ENCODE measurements around the gene ATP5F1E.

Gene ATP5F1E

GRCh38 chr20:59032023-59032712, at the start of gene ATP5F1E:
TSS of gene ATP5F1E (minus strand) at chr20:59032335. CDS start at chr20:59032251, 84 bp downstream.
- peak; percentile 98 for DNase-seq (ENCODE audit: low spot score)

GRCh38 chr20:59081036-59081435, 48.9 kb upstream of the ATP5F1E start:
- DNase-seq (ENCODE audit: low spot score) = no peak

GRCh38 chr20:59078231-59078630, 46.1 kb upstream of the ATP5F1E start:
- DNase-seq (ENCODE audit: low spot score) = no peak

- no peak for DNase-seq (ENCODE audit: low spot score)
Measured at GRCh38 chr20:59077705-59078104, 45.6 kb upstream of the ATP5F1E start.

DNA sequence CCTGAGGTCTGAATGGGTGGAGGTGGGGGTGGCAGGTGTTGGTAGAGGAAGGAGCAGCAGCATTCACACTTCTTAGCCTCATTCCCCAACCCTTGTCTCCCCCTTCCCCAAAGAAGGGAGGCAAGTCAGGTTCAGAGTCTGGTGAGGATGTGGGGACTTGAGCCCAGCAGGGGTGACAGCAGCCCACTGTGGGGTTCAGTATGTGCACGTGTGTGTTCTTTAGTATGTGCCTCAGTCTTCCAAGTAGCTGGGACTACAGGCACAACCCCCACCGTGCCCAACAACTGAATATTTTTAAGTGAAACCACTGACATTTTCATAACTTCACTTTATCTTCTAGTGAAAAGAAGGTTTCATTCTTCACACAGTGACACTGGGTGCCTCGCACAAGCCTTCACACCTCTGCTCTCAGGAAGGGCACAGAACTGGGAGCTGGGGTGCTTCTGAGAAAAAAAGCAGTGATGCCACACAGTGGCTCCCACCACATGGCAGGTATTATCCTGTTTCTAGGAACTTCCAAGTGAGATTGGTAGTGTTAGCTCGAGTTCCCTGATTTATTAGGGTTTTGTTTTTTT, 43.9 kb upstream of the ATP5F1E start:
- no peak for DNase-seq (ENCODE audit: low spot score)

DNA sequence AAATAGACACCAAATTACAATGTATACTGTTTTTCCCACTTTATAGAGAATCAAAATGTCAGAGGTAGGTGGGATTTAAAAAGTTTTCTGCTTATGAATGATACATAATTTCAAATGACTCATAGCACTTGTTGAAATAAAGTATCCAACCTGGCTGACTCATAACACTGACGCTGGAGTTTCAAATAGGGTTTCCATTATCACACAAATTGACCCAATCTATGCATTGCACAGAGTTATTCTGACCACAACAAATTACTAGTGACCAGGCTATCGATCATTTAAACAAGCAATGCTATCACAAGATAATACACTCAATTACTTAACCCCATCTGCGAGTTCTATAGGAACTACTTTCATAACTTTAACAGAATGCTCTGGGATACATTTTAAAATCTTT, 42.3 kb upstream of the ATP5F1E start:
- DNase-seq (ENCODE audit: low spot score) = no peak

DNA sequence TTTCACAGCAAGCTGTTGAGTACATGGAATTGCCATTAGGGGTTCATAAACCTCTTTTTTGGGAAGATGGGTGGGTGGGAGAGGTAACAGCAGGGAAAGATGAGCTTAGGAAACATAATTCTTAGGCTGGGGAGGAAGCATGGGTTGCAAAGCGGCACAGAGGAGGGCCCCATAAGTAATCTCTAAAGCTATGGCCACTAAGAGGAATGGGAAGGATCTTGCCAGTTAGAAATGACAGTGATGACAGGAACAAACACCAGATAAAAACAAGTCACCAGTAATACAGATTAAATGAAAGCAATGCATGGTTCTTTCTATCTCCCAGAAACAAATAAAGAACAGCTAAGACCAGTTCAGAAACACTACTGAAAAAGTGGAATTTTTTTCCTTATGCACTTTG, 41.4 kb upstream of the ATP5F1E start:
- DNase-seq (ENCODE audit: low spot score) = no peak

- DNase-seq (ENCODE audit: low spot score) = no peak
Measured at GRCh38 chr20:59071216-59071615, 39.1 kb upstream of the ATP5F1E start.

DNA sequence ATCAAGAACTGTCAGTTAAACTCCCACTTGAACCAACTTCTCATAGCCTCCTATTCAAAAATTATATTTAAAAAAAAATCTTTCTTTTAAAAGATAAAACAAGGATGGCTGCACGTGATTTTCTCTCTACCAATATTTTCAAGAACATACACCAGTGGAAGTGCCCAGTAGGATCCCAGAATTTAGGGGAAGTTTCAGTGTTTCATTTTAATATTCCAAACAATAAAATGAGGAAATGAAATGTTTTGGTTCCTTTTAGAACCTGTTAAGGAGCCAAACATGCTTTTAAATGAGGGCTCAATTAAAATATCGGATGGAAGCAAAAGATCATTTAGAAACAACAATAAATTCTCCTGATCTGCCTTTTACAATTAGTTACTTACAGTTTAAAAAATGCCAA, 36.9 kb upstream of the ATP5F1E start:
- DNase-seq (ENCODE audit: low spot score) = no peak

DNA sequence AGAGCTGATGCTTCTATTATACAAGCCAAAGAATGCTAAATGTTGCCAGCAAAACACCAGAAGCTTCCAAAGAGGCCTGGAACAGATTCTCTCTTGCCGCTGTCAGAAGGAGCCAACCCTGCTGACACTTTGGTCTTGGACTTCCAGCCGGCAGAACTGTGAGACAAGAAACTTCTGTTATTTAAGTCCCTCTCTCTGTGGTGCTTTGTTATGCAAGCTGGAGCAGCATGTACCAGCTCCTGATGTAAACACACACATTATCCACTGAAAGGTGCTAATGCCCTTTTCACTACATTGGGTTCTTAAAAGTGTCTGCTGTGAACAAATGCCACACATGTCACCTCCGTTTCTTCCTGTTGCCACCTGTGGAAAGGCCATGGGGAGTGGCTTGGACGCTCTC, 36.4 kb upstream of the ATP5F1E start:
- no peak for DNase-seq (ENCODE audit: low spot score)

GRCh38 chr20:59064214-59064722, 32.1 kb upstream of the ATP5F1E start:
- DNase-seq (ENCODE audit: low spot score) = no peak

GRCh38 chr20:59063358-59064213, 31.5 kb upstream of the ATP5F1E start:
- DNase-seq (ENCODE audit: low spot score) = no peak

GRCh38 chr20:59062081-59062480, 29.9 kb upstream of the ATP5F1E start:
- DNase-seq (ENCODE audit: low spot score) = no peak

DNA sequence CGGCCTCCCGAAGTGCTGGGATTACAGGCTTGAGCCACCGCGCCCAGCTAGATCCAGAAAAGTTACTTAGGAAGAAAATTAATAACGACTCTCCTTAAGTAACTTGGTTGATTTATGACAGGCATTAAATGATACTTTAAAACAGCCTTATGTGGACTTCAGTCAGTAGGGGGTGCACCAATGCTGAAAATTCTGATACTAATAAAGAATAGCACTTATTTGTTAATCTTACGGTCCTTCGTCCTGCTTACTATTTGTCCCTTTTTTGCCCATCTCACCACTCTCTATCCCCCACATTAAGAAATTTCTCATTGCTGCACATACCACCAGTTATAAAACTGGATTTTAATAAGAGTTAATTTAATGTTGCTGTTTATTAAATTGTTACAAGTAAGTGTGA, 23.2 kb upstream of the ATP5F1E start:
- no peak for DNase-seq (ENCODE audit: low spot score)

- no peak for DNase-seq (ENCODE audit: low spot score)
Measured at GRCh38 chr20:59051666-59052185, 19.6 kb upstream of the ATP5F1E start.

GRCh38 chr20:59050437-59050836, 18.3 kb upstream of the ATP5F1E start:
- DNase-seq (ENCODE audit: low spot score) = no peak

DNA sequence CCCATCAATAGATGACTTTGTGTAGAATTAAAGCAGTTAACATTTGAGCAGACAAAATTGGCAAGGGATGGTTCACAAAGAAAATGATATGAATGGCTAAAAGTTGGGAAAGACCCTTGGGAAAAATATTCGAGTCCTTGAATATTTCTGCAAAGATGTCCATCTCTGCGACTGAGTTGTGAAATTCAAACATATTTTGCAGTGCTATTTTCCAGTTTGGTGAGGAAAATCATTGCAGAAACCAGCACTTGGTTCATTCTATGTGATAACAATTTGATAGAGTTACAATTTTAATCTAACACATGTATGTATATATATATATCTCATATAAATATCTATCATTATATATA, 16.5 kb upstream of the ATP5F1E start:
- no peak for DNase-seq (ENCODE audit: low spot score)

DNA sequence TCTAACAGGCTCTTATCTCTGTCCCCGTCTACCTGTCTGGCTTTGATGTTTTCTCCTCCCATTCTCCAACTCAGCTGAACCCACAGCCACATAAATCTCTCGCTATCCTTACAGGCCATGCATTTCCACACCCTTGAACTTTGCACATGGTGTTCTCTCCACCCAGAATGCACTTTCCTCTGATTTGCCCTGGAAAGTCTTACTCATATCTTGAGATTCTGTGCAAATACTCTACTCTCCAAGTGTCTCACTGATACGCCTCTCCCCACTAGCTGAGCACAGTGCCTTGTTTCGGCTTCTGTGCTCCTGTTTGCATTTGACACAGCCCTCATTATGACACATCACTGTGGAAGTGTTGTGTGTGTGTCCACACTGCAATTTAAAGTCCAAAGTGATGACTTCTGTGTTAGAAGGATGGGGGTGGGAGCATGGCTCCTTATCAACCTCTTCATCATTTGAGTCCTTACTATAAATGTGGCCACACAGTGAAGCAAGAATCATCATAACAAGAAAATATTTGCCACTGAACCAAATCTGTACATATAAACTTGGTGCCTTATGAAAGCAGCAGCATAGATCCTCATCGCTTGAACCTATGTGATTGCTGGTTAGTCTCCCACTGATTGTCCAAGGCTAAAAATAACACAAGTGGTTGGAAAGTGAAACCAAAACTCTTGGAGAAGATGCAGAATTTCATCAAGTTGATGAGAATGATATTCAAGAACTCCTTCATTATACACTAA, 16.0 kb upstream of the ATP5F1E start:
- DNase-seq (ENCODE audit: low spot score) = no peak

DNA sequence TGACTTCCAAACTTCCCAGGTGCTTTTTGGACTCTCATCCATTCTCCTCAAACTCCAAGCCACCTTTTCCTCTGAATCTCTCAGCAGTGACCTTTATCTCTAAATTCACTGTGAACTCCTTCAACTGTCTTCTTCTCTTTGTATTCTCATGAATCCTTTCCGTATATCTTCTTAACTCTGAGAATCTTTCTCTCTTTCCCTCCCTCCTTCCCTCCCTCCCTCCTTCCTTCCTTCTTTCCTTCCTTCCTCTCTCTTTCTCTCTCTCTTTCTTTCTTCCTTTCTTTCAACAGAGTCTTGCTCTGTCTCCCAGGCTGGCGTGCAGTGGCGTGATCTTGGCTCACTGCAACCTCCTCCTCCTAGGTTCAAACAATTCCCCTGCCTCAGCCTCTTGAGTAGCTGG, 14.7 kb upstream of the ATP5F1E start:
- DNase-seq (ENCODE audit: low spot score) = no peak

GRCh38 chr20:59044796-59045195, 12.7 kb upstream of the ATP5F1E start:
- no peak for DNase-seq (ENCODE audit: low spot score)

DNA sequence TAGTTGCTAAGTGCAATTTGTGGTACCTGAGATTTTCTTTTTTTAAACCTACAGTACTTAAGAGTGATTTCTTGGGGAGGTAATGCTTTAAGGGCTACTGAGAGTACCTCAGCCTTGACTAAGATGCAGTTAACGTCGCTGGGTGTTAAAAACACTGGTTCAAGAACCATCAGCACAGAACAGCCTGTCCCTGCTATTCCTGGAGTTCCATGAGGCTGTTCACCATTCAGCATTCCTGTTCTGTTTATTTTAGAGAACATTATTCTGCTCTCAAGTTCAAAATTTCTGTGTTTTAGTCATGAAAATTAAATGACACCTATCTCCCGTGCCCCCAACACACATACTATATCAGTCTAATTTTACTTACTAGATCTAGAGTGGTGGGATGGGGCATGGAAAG, 12.2 kb upstream of the ATP5F1E start:
- DNase-seq (ENCODE audit: low spot score) = no peak

GRCh38 chr20:59043698-59044097, 11.6 kb upstream of the ATP5F1E start:
- DNase-seq (ENCODE audit: low spot score) = no peak
